Loucy (cell line): ENCODE results near the gene AXDND1.
"Not testable (repeated sequence)": the region's sequence is repeated elsewhere in the genome, so short reads cannot be mapped to it uniquely, and the experiment has no call there.

Source experiments
- H2AFZ ChIP-seq: fragments of 200-600 bp; sonication (generic); 2 replicates; pipeline ENCODE4 v1.6.0; 2016; ENCODE audit warnings: antibody characterized with exemption, mild to moderate bottlenecking, low read length, moderate library complexity
- H3F3A ChIP-seq: fragments of 200-600 bp; 2 replicates; pipeline ENCODE4 v1.6.0; 2016; ENCODE audit warnings: antibody characterized with exemption, low read depth, mild to moderate bottlenecking
- H3K27me3 ChIP-seq: fragments of 200-600 bp; sonication (generic); 2 replicates; pipeline ENCODE4 v1.6.1; 2014; ENCODE audit warnings: low read length, mild to moderate bottlenecking; ENCODE audit not compliant: insufficient read depth, poor library complexity, severe bottlenecking
- H3K36me3 ChIP-seq: fragments of 200-600 bp; sonication (generic); 2 replicates; pipeline ENCODE4 v1.6.1; 2016; ENCODE audit warnings: low read length; ENCODE audit not compliant: insufficient read depth
- H3K4me1 ChIP-seq: fragments of 200-600 bp; sonication (generic); 2 replicates; pipeline ENCODE4 v1.5.1; 2014; ENCODE audit warnings: low read length, mild to moderate bottlenecking; ENCODE audit not compliant: insufficient read depth, poor library complexity, severe bottlenecking
- H3K4me2 ChIP-seq: fragments of 200-600 bp; sonication (generic); 2 replicates; pipeline ENCODE4 v1.6.0; 2014; ENCODE audit warnings: antibody characterized with exemption, low read length, low read depth, mild to moderate bottlenecking; ENCODE audit not compliant: poor library complexity, severe bottlenecking
- H3K4me3 ChIP-seq: fragments of 200-600 bp; sonication (generic); 2 replicates; pipeline ENCODE4 v1.5.1; 2014; ENCODE audit warnings: low read length, mild to moderate bottlenecking, mixed read lengths; ENCODE audit not compliant: poor library complexity, severe bottlenecking
- H3K79me2 ChIP-seq: fragments of 200-600 bp; sonication (generic); 2 replicates; pipeline ENCODE4 v1.6.1; 2014; ENCODE audit warnings: low read length; ENCODE audit not compliant: insufficient read depth
- H3K9ac ChIP-seq: fragments of 200-600 bp; sonication (generic); 2 replicates; pipeline ENCODE4 v1.6.0; 2014; ENCODE audit warnings: mild to moderate bottlenecking, low read depth, low read length, moderate library complexity; ENCODE audit not compliant: poor library complexity, severe bottlenecking
- H3K9me2 ChIP-seq: fragments of 200-600 bp; sonication (generic); replicated peaks from 2 replicates; pipeline ENCODE4 v1.6.1; 2016; ENCODE audit warnings: low read depth, low read length, mixed read lengths
- H3K9me3 ChIP-seq: fragments of 200-600 bp; sonication (generic); 2 replicates; pipeline ENCODE4 v1.6.1; 2014; ENCODE audit warnings: mild to moderate bottlenecking, antibody characterized with exemption, low read length, low read depth; ENCODE audit not compliant: insufficient read depth
- H4K20me1 ChIP-seq: fragments of 200-600 bp; sonication (generic); 2 replicates; pipeline ENCODE4 v1.6.0; 2014; ENCODE audit warnings: antibody characterized with exemption, low read length, mild to moderate bottlenecking; ENCODE audit not compliant: insufficient read depth, poor library complexity, severe bottlenecking
- EZH2phosphoT487 ChIP-seq: fragments of 200-600 bp; IDR thresholded peaks from 2 replicates; pipeline ENCODE4 v1.6.1; 2018; ENCODE audit warnings: antibody characterized with exemption, mild to moderate bottlenecking, moderate library complexity, borderline replicate concordance
- TF ChIP-seq, protein P1 (sequence below): fragments of 200-600 bp; sonication (generic); conservative IDR thresholded peaks from 2 replicates; pipeline ENCODE4 v1.5.1; 2014; ENCODE audit warnings: mild to moderate bottlenecking, antibody characterized with exemption, low read length

Gene AXDND1

DNA sequence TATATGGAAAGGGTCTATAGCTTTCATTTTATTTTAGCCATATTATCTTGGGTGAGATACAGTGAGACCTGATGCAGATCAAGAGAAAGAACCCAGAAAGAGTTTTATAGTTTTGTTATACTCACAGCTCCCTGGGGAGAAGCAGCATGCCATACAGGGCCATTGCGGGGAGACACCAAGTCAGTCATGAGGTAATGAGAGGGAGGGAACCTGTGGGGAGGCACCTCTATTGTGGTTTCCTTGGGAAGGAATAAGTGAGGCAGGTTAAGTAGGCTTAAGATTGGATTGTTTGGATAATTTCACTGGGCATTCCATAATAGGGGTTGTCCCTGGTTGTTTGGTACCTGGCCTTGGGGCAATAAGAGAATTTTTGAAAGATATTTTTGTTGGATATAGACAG is 19.7 kb downstream of the AXDND1 start:
- no peak overlapping the region for H2AFZ ChIP-seq
- no peak overlapping the region for H3K9ac ChIP-seq
- no peaks in the 10 kb centered on the region for H3K9me3 ChIP-seq
- no peaks in the 10 kb centered on the region for H3K9me2 ChIP-seq
- H3K36me3 ChIP-seq = no peaks in the 10 kb centered on the region
- H3K27me3 ChIP-seq = no peaks in the 10 kb centered on the region
- H3K4me2 ChIP-seq = no peak overlapping the region
- H3F3A ChIP-seq = no peaks in the 10 kb centered on the region
- H3K79me2 ChIP-seq = no peaks in the 10 kb centered on the region
- TF ChIP-seq, protein P1, sequence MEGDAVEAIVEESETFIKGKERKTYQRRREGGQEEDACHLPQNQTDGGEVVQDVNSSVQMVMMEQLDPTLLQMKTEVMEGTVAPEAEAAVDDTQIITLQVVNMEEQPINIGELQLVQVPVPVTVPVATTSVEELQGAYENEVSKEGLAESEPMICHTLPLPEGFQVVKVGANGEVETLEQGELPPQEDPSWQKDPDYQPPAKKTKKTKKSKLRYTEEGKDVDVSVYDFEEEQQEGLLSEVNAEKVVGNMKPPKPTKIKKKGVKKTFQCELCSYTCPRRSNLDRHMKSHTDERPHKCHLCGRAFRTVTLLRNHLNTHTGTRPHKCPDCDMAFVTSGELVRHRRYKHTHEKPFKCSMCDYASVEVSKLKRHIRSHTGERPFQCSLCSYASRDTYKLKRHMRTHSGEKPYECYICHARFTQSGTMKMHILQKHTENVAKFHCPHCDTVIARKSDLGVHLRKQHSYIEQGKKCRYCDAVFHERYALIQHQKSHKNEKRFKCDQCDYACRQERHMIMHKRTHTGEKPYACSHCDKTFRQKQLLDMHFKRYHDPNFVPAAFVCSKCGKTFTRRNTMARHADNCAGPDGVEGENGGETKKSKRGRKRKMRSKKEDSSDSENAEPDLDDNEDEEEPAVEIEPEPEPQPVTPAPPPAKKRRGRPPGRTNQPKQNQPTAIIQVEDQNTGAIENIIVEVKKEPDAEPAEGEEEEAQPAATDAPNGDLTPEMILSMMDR = no peak
- no peak for TF ChIP-seq EZH2phosphoT487
- no peaks in the 10 kb centered on the region for H4K20me1 ChIP-seq
- no peak overlapping the region for H3K4me3 ChIP-seq
- H3K4me1 ChIP-seq = no peaks in the 10 kb centered on the region

- Histone ChIP-seq H3F3A (no peaks in the 10 kb centered on the region), H3K4me2 (no peak overlapping the region), H3K9me2 (no peaks in the 10 kb centered on the region), H3K79me2 (no peaks in the 10 kb centered on the region), H3K36me3 (no peaks in the 10 kb centered on the region), H3K9me3 (no peaks in the 10 kb centered on the region), H3K27me3 (no peaks in the 10 kb centered on the region), H3K4me3 (no peak overlapping the region), H4K20me1 (no peaks in the 10 kb centered on the region), H2AFZ (no peak overlapping the region), H3K4me1 (no peaks in the 10 kb centered on the region), H3K9ac (no peak overlapping the region)
- TF ChIP-seq, protein P1 = no peak
- no peak for TF ChIP-seq EZH2phosphoT487
Measured at GRCh38 chr1:179393721-179394120, 27.9 kb downstream of the AXDND1 start.

- not testable (repeated sequence) for H3K4me3 ChIP-seq, H2AFZ ChIP-seq, H3K27me3 ChIP-seq, H3F3A ChIP-seq, H3K9me3 ChIP-seq, H3K79me2 ChIP-seq, H4K20me1 ChIP-seq, H3K9ac ChIP-seq, H3K4me2 ChIP-seq, H3K9me2 ChIP-seq, H3K36me3 ChIP-seq, H3K4me1 ChIP-seq
Measured at GRCh38 chr1:179399399-179399798, 33.6 kb downstream of the AXDND1 start.

GRCh38 chr1:179417760-179418159 is 52.0 kb downstream of the AXDND1 start:
- H3K9me2 ChIP-seq, H3F3A ChIP-seq, H3K27me3 ChIP-seq, H3K9me3 ChIP-seq, H3K79me2 ChIP-seq, H3K9ac ChIP-seq, H3K4me1 ChIP-seq, H4K20me1 ChIP-seq, H3K36me3 ChIP-seq, H3K4me2 ChIP-seq, H2AFZ ChIP-seq, H3K4me3 ChIP-seq: not testable (repeated sequence)

GRCh38 chr1:179418706-179419105 is 52.9 kb downstream of the AXDND1 start:
- not testable (repeated sequence) for H3K27me3 ChIP-seq, H3K9me3 ChIP-seq, H4K20me1 ChIP-seq, H3K79me2 ChIP-seq, H3F3A ChIP-seq, H3K4me3 ChIP-seq, H3K9ac ChIP-seq, H2AFZ ChIP-seq, H3K4me1 ChIP-seq, H3K4me2 ChIP-seq, H3K36me3 ChIP-seq, H3K9me2 ChIP-seq
